ENCODE measurements around the gene DCP1A.
A peak's percentile ranks its signal among the peaks of the same experiment; 100 is the strongest.

Gene DCP1A

DNA sequence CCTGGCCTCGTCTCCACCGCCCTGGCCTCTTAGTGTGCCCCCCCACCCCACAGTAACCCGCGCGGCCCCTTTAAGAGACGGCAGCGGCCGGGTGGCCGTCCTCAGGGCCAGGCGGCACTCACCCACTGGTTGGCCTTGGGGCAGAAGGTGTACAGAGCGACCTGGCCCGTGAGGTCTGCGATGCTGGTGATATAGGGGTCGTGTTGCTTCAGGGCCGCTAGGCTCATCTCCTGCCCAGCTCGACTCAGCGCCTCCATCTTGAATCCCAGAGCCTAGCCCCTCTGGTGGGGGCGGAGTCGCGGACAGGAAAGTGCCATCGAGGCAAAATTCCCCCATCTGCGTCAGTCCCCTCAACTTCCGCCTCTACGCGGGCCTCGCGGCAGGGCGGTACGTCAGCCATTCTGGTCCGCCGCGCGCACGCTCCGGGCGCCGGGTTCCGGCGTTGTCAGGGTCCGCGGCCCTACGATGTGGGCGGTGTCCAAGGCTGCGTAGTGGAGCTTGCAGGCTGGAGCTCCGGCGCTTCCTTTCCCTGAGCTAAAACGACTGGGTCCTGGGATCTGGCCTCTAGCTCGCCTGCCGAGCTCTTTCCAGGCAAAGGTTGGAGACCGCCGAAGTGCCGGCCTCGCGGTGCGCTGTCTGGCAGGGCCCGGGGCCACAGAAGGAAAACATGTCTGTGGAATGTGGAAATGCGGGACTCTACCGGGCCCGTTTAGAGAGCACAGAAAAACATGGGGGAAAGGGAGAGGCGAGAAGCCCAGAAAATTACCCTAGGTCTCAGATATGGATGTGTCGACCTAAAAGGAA lies at the start of gene DCP1A:
TSS of gene DCP1A (minus strand) at position 283 of the 804 bp plus-strand sequence. CDS start at position 257, 26 bp downstream.
- DNase-seq (ENCODE audit: low spot score): peak; percentile 95
- TF ChIP-seq, protein P1, sequence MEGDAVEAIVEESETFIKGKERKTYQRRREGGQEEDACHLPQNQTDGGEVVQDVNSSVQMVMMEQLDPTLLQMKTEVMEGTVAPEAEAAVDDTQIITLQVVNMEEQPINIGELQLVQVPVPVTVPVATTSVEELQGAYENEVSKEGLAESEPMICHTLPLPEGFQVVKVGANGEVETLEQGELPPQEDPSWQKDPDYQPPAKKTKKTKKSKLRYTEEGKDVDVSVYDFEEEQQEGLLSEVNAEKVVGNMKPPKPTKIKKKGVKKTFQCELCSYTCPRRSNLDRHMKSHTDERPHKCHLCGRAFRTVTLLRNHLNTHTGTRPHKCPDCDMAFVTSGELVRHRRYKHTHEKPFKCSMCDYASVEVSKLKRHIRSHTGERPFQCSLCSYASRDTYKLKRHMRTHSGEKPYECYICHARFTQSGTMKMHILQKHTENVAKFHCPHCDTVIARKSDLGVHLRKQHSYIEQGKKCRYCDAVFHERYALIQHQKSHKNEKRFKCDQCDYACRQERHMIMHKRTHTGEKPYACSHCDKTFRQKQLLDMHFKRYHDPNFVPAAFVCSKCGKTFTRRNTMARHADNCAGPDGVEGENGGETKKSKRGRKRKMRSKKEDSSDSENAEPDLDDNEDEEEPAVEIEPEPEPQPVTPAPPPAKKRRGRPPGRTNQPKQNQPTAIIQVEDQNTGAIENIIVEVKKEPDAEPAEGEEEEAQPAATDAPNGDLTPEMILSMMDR (IDR thresholded peaks at IDR 0.05; ENCODE audit: extremely low read depth, insufficient read depth, missing control alignments): no peak
- in situ Hi-C loops (cut with MboI; ENCODE audit: low pct_unique_long_range_greater_than_20kb, low sequenced_read_pairs, unreplicated experiment): no loop called here

- TF ChIP-seq, protein P1 (IDR thresholded peaks at IDR 0.05; ENCODE audit: extremely low read depth, insufficient read depth, missing control alignments): no peak
- in situ Hi-C loops (cut with MboI; ENCODE audit: low pct_unique_long_range_greater_than_20kb, low sequenced_read_pairs, unreplicated experiment): loop anchor here (25.0 kb wide), 1 partner anchor 328 kb away; no protein-coding TSS in a partner anchor
- no peak for DNase-seq (ENCODE audit: low spot score)
Measured at GRCh38 chr3:53384465-53385423, 37.4 kb upstream of the DCP1A start.

DNA sequence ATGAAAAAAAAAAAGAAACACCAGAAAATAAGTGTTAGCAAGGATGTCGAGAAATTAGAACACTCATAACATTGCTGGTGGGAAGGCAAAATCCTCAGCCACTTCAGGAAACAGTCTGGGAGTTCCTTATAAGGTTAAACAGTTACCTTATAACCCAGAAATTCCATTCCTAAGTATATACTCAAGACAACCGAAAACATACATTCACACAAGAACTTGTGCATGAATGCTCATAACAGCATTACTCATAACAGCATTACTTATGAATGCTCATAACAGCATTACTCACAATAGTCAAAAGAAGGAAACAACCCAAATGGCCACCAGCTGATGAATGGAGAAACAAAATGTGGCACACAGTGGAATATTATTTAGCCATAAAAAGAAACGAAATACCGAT lies 34.8 kb upstream of the DCP1A start:
- no peak for DNase-seq (ENCODE audit: low spot score)
- TF ChIP-seq, protein P1 (IDR thresholded peaks at IDR 0.05; ENCODE audit: extremely low read depth, insufficient read depth, missing control alignments): no peak
- in situ Hi-C loops (cut with MboI; ENCODE audit: low pct_unique_long_range_greater_than_20kb, low sequenced_read_pairs, unreplicated experiment): loop anchor here (25.0 kb wide), 1 partner anchor 330 kb away; no protein-coding TSS in a partner anchor

GRCh38 chr3:53380306-53380705 lies 33.0 kb upstream of the DCP1A start:
- no peak for DNase-seq (ENCODE audit: low spot score)
- in situ Hi-C loops (cut with MboI; ENCODE audit: low pct_unique_long_range_greater_than_20kb, low sequenced_read_pairs, unreplicated experiment): loop anchor here (25.0 kb wide), 1 partner anchor 332 kb away; no protein-coding TSS in a partner anchor

DNA sequence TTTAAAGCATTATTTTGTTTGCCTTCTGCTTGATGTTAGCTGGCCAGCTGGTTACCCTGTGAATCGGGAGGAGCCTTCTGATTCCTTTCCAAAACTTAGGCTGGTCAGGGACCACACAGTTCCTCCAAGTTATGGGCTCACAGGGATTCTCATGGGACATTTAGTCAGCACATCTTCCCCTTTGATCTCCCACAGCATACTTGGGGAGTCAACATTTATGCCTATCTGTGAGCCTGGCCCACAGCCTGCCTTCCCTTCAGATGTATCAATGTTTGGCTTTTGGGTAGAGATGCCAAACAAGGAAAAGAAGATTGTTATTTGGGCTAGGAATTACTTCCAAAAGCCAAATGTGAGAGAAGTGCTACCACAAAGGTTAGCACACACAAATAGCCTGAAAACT lies 32.6 kb upstream of the DCP1A start:
- in situ Hi-C loops (cut with MboI; ENCODE audit: low pct_unique_long_range_greater_than_20kb, low sequenced_read_pairs, unreplicated experiment): loop anchor here (25.0 kb wide), 1 partner anchor 332 kb away; no protein-coding TSS in a partner anchor
- TF ChIP-seq, protein P1 (IDR thresholded peaks at IDR 0.05; ENCODE audit: extremely low read depth, insufficient read depth, missing control alignments): no peak
- no peak for DNase-seq (ENCODE audit: low spot score)

More at GRCh38 chr3:53380306-53380705, 33.0 kb upstream of the DCP1A start:
- TF ChIP-seq, protein P1 (IDR thresholded peaks at IDR 0.05; ENCODE audit: extremely low read depth, insufficient read depth, missing control alignments): no peak

DNA sequence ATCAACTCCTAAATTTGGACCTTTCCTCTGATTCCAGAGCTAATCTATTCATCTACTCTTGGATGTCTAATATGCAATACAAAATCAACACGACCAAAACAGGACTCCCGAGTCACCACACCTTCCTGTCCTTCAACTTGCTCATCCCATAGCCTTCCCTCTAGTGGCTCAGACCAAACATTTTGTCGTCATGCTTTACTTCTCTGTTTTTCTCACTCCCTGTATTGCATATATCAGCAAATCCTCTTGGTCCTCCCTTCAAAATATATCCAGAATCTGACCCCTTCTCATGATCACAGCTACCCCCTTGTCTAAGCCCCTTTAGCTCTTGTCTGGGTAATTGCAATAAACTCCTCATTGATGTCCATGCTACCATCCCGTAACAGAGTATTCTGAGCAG lies 30.5 kb upstream of the DCP1A start:
- in situ Hi-C loops (cut with MboI; ENCODE audit: low pct_unique_long_range_greater_than_20kb, low sequenced_read_pairs, unreplicated experiment): loop anchor here (25.0 kb wide), 1 partner anchor 335 kb away; no protein-coding TSS in a partner anchor
- TF ChIP-seq, protein P1 (IDR thresholded peaks at IDR 0.05; ENCODE audit: extremely low read depth, insufficient read depth, missing control alignments): no peak
- DNase-seq (ENCODE audit: low spot score): no peak

All from GM13977 (cell line).